ENCODE results near the gene MYMK. TPM values are rescaled to one million over a fixed set of nuclear protein-coding genes. Genes with fewer than 3 reads are reported as not detected.

The MYMK gene
- total RNA-seq, 1 donor from 2014 or later = not detected

DNA sequence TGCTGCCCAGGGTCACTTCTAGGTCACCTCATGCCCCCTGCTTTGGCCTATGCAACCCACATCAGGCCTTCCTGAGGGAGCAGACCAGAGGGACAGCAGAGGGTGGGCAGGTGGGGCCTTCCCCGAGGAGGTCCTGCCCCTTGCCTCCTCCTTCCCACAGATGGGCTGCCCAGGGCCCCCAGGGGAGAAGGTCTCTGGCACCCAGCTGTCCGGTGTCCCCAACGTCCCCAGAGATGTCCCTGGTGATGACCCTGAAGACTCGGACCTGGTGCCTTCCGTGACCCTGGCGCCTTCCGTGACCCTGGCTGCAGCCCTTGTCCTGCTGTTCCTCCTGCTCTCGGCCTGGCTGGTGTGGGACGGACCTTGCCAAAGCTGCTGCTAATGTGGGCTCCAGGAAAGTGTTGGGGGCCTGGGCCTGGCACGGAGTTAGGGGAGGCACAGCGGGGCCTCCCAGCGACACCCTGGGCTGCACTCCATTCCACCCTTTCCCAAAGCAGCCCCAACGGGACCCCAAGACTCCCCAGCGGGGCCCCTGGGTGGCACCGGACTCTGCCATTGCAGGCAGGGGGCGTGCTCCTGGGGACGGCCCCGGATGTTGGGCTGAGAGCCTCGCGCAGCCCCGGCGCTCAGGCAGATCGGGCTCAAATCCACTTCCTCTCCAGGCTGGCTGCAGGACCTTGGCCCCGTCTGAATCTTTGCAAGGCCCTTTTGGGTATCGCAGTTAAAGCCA, 39.1 kb downstream of the MYMK start:
- DNase-seq (ENCODE audit: low read depth in 2 of 2) = no peak

DNA sequence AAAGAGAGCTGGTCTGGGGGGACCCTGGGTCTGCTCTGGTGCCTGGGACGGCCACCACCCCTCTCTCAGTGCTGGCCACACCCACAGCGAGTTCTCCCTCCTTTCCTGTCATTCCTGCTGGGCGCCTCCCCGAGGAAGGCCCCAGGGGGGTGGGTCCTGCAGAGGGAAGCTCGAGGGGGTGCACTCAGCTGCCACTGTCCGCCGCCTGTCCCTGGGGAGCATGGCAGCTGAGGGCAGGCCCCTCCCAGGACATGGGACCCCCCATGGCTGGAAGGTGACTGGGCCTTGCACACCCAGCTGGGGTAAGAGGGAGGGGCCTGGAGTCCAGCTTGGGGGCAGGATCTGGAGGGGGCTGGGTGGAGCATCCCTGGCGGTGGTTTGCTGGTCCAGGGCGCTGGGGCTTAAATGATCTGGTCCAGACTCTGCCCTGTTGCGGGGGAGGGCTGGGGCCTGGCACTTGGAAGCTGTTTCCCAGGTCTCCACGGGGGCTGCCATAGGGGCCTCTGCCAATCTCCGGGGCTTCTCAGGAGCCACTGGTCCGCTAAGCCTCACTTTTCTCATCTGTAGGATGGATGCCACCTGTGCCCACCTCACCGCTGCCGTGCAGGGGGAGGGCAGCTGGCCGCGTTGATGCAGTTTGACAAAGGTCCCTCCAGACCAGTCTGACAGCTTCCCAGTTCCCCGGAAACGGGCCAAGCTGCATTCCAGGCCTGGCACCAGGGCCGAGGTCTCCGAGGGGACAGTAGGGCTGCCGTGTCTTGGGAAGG, 39.9 kb downstream of the MYMK start:
- no peak for DNase-seq (ENCODE audit: low read depth in 2 of 2)

DNA sequence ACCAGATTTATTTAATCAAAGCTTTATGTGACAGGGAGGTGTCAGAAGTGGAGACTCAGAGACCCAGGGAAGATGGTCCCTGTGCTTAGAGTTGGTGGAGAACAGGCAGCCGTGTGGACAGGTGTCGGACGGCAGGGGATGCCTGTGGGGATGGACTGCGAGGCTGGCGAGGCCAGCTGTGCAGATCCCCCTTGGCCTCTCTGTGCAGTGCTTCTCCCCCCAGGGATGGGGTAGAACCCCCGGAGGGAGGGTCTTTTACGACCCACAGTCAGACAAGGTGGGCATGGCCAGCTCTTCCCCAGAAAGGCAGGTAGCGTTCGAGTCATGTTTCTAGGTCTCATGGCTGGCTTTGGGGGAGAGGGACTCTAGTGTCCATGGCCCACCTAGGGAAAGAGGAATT, 41.1 kb downstream of the MYMK start:
- DNase-seq (ENCODE audit: low read depth in 2 of 2) = no peak

DNA sequence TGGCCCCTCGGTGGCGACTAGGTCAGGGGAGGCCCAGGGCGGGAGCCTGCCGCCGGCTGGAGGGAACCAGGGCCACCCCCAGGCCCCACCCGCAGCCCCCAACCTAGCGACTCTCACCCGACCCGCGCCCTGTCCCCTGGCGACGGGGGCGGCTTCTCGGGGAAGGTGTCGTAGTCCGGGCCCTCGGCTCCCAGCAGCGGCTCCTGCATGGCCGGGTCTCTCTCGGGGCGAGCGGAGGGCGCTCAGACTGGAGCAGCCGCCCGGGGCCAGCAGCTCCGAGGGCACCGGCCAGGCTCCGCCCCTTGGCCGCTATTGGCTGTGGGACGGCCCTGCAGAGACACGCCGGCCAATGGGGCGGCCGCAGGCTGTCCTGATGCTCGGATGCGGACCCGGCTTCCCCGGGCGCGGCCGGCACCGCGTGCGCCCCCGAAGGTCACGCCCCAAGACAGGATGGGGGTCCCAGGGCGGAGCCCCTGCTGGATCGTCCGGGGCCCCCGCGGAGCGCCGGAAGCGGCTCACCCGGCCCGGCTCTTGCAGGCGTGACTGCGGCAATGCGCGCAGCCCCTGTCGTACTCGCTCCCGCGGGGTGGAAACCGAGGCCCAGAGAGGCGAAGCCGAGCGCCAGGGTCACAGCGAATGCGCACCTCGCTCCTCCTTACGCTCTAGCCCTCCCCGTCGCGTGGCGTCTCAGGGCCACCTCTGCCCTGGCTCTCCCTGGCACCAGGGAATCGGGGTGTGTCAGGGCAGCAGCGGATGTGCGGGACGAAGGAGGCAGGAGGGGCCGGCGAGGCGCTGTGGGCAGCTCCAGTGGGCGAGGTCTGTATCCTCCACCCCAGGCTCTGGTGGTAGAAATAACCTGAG, 45.7 kb downstream of the MYMK start, which contains the start of gene SLC2A6:
TSS of gene SLC2A6 (minus strand) at position 249 of the 861 bp plus-strand sequence. CDS start at position 209, 40 bp downstream.
- DNase-seq (ENCODE audit: low read depth in 2 of 2) = peak in 1 of 2 donors; percentile 86

DNA sequence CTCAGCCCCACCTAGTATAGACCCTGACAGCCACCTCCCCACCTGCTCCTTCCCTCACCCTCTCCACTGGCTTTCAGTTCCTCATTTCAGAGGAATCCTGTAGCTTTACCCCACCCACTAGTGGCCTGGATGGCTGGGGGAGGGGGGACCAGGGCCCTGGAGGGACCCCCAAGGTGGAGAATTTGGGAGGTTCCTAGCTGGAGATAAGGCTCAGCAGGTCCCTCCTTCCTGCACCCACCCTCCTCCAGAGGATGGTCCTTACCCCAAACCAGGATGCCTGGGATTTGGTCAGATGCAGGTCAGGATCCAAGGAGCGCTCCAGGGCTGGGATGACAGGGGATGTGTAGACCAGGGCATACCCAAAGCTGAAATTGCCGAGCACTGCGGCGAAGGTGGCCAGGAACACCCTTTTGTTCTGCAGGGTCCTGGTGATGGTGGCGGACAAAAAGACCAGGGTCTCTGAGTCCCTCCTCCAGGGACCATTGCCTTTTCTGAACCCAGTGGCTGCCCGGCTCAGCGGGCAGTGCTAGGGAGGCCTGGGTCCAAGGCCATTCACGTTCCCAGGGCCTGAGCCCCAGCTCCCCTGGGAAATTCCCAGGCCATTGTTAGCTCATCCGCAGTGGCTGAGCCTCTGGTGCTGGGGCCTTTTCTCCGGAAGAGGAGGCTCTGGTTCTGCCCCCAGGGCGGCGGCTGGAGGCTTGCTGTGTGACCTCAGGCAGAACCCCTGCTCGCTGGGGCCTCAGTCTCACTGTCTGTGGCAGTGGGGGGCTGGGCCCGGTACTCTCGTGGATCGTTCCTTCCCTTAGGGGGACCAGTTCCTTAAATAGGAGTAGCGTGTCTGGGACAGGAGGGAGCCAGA, 46.5 kb downstream of the MYMK start:
- peak in 1 of 2 donors; percentile 73 for DNase-seq (ENCODE audit: low read depth in 2 of 2)

DNA sequence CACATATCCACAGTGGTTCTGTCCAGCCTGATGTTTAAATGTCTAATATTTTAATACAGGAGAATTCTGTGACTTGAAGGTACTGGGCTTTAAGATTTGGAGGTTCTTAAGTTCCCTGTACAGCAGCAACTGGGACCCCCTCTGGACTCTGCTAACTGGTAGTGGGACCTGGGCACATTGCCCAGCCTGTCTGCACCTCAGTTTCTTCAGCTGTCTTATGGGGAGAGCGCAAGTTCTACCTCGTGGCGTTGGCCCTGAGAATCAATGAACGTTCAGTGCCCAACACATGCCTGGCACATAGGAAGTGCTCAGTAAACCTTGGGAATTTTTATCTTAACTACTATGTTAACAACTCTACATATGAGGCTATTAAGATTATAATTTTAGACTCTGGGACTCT, 47.3 kb downstream of the MYMK start:
- DNase-seq (ENCODE audit: low read depth in 2 of 2) = no peak

DNA sequence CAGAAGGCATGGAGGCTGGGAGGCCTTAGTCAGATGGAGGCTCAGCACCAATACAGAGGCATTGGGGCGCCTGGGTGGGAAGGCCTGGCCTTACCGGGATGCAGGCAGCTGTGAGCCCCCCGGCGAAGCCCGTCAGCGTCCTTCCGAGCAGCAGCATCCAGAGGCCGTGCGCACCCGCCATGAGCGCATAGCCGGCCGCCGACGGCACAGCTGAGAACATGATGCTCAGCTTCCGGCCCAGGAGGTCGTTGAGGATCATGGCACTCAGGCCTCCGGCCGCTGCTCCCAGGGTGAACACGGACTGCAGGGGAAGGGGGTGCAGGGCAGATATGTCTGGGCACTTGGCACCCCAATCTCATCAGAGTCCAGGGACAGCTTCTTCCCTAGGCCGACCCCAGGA, 47.8 kb downstream of the MYMK start:
- no peak for DNase-seq (ENCODE audit: low read depth in 2 of 2)

DNA sequence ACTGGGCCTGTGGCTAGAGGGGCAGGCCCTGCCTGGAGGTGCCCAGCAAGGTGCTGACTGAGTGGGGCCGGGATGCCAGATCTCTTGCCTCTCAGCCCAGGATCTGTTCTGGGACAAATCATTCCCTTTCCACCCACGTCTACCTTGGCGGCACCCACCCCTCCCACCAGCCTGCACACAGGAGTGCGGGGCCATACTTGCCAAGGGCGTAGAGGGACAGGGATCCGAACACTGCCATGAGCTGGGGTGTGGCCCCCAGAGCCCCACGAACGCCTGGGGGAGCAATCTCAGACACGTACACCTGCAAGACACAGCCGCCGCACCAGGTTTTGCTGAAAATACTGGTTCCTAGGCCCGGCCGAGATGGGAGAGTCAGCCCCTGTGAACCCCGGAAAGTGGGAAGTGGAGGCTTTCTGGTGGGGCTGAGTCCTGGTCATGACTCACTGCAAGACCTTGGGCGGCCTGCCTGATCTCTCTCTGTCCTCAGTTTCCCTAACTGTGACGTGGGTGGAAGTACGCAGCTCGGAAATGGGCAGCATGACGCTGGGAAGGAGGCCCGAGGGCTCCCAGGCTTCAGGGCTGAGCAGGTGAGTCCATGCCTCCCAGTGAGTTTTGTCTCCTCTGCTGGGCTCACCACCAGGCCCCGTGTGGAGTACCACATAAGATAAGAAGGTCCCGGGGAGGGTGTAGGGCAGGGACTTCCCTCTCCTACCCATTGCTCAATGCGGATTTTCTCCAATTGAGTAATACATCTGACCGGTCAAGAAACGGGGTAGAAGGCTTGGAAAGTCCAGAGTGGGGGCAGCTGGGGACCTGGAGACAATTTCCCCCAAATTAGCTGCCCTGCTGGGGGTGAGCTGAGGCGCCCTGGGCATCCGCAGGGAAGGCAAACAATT, 48.5 kb downstream of the MYMK start:
- DNase-seq (ENCODE audit: low read depth in 2 of 2) = no peak

DNA sequence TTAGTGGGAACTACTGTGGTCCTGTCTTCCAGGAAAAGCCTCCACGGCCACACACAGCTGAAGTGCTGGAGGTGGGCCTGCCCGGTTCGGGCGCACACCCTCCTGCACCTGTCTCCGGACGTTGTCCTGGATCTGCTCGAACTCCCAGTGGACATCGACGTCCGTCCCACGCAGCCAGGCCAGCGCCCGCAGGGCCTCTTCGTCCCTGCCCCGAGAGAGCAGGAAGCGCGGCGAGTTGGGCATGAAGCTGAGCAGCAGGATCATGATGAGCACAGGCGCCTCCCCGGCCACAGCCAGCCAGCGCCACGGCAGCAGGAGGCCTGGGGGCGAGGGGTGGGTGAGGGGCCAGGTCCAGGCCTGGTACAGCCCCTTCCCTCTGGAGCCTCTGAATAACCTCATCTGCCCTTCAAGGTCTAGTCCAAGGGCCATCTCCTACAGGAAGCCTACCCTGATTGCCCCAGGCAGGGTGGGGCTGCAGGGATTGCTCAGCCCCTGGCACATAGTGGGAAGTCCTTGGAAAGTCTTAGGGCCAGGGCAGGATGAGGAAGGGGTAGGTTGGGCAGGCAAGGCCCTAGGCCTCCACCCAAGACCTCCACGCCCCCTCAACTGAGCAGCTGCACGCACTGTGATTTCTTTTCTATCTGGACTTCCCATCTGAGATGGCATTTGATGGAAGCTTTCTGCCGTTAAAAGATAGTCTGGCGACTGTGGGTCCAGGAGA, 49.3 kb downstream of the MYMK start:
- no peak for DNase-seq (ENCODE audit: low read depth in 2 of 2)

DNA sequence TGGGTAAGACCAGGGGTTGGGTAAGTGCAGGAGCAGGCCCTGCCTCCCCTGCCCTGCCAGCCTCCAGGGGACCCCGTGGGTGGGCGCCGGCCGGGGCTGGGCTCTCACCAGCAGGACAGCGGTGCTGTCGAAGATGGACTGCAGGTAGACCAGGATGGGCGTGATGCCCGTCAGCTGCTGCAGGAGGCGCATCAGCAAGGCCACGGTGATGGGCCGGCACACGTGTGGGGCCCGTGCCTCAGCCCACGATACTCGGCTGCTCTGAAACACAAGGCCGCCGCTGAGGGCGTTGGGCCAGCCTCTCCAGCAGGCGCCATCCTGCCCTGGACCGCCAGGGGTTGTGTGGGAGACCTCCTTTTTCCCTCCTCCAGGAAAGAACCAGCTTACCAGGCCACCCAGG, 49.9 kb downstream of the MYMK start:
- no peak for DNase-seq (ENCODE audit: low read depth in 2 of 2)

DNA sequence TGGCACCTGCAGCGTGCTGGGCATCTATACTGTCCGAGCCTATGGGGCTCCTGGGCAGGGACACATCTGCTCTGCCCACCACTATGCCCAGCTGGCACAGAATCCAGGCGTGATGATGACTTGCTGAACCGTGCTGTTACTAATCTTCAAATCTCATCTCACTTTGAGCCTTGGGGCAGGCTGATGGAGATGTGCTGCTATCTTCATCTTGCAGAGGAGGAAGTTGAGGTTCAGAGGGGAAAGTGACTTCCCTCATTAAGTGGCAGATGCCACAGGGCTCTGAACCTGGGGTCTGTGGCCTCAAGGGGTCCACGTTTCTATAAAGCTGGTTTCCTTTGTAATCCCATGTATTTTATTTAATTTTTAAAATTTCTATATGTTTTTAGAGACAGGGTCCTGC, 50.5 kb downstream of the MYMK start:
- no peak for DNase-seq (ENCODE audit: low read depth in 2 of 2)

DNA sequence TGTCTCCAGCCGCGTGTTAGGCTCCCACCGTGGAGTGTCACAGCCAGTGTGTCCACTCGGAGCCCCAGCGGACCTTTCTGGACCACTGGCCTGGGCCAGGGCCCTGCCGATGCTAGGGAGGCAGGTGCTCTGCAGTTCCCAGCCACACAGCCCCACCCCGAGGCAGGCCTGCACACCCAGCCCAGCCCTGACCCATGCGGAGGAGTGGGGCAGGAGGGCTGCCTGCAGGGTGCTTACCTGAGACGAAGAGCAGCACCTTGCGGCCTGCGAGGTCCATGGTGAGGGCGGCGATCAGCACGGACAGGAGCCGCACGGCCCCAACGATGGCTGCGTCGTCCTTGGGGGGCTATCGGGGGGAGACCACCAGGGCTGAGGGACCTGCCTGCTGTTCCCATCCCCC, 51.0 kb downstream of the MYMK start:
- no peak for DNase-seq (ENCODE audit: low read depth in 2 of 2)

DNA sequence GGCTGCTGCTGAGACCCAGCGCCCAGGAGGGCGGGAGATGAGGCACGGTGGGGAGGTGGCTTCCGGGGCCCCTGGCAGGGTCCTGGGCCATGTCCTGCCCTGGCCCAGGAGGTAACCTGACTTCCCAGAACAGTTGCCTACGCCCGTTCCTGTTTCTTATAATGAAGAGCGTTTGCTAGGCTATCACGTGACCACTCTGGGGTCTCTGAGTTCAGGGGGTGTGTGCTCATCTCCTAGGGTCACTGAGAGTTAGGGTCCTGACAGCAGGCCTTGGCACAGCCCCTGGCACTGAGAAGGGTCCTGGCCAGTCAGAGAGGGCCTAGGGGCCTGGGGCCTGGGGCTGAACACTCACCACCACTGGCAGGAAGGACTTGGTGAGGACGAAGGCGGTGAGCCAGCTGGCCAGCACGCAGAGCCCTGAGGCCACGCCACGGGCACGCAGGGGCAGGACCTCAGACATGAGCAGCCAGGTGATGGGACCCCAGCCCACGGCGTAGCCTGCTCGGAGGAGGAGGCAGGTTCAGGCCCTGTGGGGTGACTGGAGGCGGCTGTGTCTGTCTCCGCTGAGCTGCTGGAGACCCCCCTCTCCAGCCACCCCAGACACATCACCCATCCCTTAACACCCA, 51.9 kb downstream of the MYMK start:
- no peak for DNase-seq (ENCODE audit: low read depth in 2 of 2)

DNA sequence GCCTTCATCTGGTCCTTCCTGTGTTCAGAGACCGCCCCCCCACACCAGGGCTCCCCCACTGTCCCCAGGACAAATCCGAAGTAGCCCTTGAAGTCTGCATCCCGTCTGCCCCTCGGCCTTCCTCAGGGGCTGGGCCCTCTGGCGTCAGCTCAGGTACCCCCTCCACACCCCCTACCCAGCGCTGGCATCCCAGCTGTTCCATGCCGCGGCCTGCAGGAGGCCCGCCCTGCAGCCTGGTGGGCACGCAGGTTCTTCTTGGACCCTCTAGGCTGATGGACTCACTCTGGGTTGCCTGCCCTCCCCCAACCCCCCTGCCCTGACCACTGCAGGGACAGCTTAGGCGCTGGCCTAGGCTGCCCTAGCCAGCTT, 52.5 kb downstream of the MYMK start:
- DNase-seq (ENCODE audit: low read depth in 2 of 2) = no peak

DNA sequence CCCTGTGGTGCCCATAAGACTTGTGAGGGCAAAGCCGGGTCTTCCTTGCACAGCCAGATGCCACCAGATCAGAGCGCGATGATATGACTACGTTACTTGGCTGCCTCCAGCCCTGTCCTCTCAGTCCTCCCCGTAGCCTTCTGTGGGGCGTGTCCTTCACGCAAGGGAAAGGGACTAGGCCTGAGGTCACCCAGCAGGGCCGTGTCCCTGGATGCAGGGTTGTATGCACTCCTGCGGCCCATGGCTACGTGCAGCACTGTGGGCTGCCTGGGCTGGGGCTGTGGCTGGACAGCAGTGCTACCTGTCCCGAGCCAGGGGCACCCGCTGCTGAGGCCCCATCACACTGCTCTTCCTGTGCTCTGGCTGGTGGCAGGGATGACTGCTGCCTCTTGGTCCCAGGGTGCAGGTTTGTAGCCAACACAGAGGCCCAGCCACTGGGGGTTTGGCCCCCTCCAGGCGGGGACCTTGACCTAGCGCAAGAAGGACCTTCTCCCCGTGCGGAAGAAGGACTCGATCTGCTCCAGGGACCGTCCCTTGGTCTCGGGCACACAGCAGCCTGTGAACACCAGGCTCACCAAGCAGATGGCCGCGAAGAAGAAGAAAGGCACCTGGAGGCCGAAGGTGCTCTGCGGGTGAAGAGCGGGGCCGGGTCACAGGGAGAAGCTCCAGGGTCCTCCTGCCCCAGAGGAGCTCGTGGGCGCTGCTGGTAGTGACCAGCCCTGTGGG, 53.0 kb downstream of the MYMK start:
- DNase-seq (ENCODE audit: low read depth in 2 of 2) = no peak

DNA sequence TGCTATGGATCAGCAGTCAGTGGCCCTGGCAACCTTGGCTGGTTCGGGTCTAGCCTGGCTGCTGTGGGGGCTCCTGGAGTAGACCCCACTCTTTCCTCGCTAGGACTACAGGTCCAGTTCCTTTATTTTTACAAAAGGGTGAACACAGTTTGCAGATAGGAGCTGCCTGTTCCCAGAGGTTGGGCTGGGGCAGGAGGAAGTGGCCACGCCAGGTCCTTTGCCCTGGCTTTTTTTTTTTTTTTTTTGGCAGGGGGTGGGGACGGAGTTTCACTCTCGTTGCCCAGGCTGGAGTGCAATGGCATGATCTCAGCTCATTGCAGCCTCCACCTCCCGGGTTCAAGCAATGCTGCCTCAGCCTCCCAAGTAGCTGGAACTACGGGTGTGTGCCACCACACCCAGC, 53.8 kb downstream of the MYMK start:
- no peak for DNase-seq (ENCODE audit: low read depth in 2 of 2)

DNA sequence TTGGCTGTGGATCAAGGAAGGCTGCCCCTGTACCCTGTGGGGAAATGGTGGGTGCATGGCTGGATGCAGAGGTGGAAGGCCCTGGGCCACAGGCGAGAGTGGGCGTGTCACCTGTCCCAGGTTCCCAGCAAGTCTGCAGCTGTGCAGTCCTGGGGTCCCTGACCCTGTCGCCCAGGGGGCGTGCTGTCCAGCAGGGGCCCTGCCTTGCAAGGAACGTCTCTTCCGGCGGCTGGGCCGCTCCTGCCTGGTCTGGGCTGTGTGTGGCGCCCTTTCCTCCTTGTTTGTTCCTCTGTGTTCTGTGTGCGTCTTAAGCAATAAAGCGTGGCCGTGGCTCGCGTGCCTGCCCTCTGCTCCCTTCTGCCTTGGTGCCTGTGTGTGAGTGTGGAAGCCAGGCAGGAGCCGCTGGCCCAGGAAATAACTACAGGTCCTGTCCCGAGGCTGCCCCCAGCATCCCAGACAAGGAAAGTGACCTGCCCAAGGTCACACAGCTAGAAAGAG, 54.3 kb downstream of the MYMK start:
- no peak for DNase-seq (ENCODE audit: low read depth in 2 of 2)

DNA sequence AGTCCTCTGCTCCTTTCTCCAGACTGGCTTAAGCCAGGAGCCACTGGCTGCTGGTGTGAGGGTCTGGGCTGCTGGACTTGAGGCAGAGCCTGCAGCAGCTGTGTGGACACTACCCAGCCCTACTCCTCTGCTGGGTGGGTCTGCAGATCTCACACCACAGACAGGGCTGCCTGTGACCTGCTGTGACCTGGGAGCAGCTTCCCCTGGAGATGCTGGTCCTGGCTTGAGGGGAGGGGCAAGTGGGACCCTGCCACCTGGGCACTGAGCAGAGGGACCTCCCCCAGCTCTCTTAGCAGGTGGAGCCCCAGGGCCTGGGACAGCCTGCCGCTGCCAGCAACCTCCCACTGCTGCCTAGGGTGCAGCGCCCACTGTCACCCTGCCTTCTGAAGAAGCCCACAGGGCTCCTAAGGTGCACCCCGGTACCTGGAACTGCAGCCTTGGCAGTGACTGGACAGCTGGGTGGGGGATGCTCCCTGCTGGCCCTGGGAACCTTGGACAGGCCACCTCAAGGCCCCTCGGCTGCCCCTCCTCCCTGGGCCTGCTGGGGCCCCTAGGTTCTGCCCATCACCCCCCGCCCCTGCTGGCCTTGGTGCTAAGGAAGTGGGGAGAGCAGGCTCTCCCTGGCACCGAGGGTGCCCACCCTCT, 55.9 kb downstream of the MYMK start:
- DNase-seq (ENCODE audit: low read depth in 2 of 2) = no peak

Data from dermis microvascular lymphatic vessel endothelial cell (primary cell).